ENCODE data around the gene DTWD2.

DTWD2 gene

GRCh38 chr5:118987988-118988865 is at the start of gene DTWD2:
Gene DTWD2 (minus strand): TSS chr5:118988547. CDS start chr5:118988511, 36 bp downstream.
- peak; percentile 85 for DNase-seq (ENCODE audit: extremely low spot score, insufficient read length, low read depth)
- FAIRE-seq: peak; percentile 95

- no peak for DNase-seq (ENCODE audit: extremely low spot score, insufficient read length, low read depth)
Measured at GRCh38 chr5:119037496-119038215, 49.3 kb upstream of the DTWD2 start.

GRCh38 chr5:119036101-119036762 is 47.9 kb upstream of the DTWD2 start:
- DNase-seq (ENCODE audit: extremely low spot score, insufficient read length, low read depth) (no peak), FAIRE-seq (no peak)

More at GRCh38 chr5:119037496-119038215, 49.3 kb upstream of the DTWD2 start:
- no peak for FAIRE-seq

- DNase-seq (ENCODE audit: extremely low spot score, insufficient read length, low read depth) (no peak), FAIRE-seq (no peak)
Measured at GRCh38 chr5:119033135-119033534, 44.8 kb upstream of the DTWD2 start.

- no peak for DNase-seq (ENCODE audit: extremely low spot score, insufficient read length, low read depth)
- peak; percentile 80 for FAIRE-seq
Measured at GRCh38 chr5:119032656-119033055, 44.3 kb upstream of the DTWD2 start.

- FAIRE-seq: no peak
- DNase-seq (ENCODE audit: extremely low spot score, insufficient read length, low read depth): no peak
Measured at GRCh38 chr5:119031905-119032304, 43.6 kb upstream of the DTWD2 start.

GRCh38 chr5:119031011-119031886 is 42.9 kb upstream of the DTWD2 start:
- peak; percentile 94 for FAIRE-seq
- peak; percentile 11 for DNase-seq (ENCODE audit: extremely low spot score, insufficient read length, low read depth)

- DNase-seq (ENCODE audit: extremely low spot score, insufficient read length, low read depth) (no peak), FAIRE-seq (no peak)
Measured at GRCh38 chr5:119028575-119028974, 40.2 kb upstream of the DTWD2 start.

GRCh38 chr5:119022773-119023172 is 34.4 kb upstream of the DTWD2 start:
- FAIRE-seq (no peak), DNase-seq (ENCODE audit: extremely low spot score, insufficient read length, low read depth) (no peak)

- FAIRE-seq (peak; percentile 85), DNase-seq (ENCODE audit: extremely low spot score, insufficient read length, low read depth) (no peak)
Measured at GRCh38 chr5:119022017-119022745, 33.8 kb upstream of the DTWD2 start.

GRCh38 chr5:119021149-119021732 is 32.9 kb upstream of the DTWD2 start:
- DNase-seq (ENCODE audit: extremely low spot score, insufficient read length, low read depth): no peak
- no peak for FAIRE-seq

- no peak for FAIRE-seq
- DNase-seq (ENCODE audit: extremely low spot score, insufficient read length, low read depth): no peak
Measured at GRCh38 chr5:119019949-119020348, 31.6 kb upstream of the DTWD2 start.

- no peak for FAIRE-seq
- DNase-seq (ENCODE audit: extremely low spot score, insufficient read length, low read depth): no peak
Measured at GRCh38 chr5:119019501-119019900, 31.2 kb upstream of the DTWD2 start.

- no peak for DNase-seq (ENCODE audit: extremely low spot score, insufficient read length, low read depth)
- no peak for FAIRE-seq
Measured at GRCh38 chr5:119017994-119018393, 29.6 kb upstream of the DTWD2 start.

GRCh38 chr5:119016125-119016774 is 27.9 kb upstream of the DTWD2 start:
- FAIRE-seq: peak; percentile 63

GRCh38 chr5:119011186-119011585 is 22.8 kb upstream of the DTWD2 start:
- no peak for FAIRE-seq
- DNase-seq (ENCODE audit: extremely low spot score, insufficient read length, low read depth): no peak

More at GRCh38 chr5:119016125-119016774, 27.9 kb upstream of the DTWD2 start:
- DNase-seq (ENCODE audit: extremely low spot score, insufficient read length, low read depth): no peak

- FAIRE-seq: no peak
- no peak for DNase-seq (ENCODE audit: extremely low spot score, insufficient read length, low read depth)
Measured at GRCh38 chr5:119010206-119010605, 21.9 kb upstream of the DTWD2 start.

- no peak for DNase-seq (ENCODE audit: extremely low spot score, insufficient read length, low read depth)
- no peak for FAIRE-seq
Measured at GRCh38 chr5:119009131-119009530, 20.8 kb upstream of the DTWD2 start.
